Dendritic cell treated with granulocyte-macrophage colony-stimulating factor and Interleukin-4, amounts not matched to agents 40 ng/mL and 50 ng/mL, for 4 days (primary cell): Measurements from ENCODE around the gene PAN3.
A peak's percentile ranks its signal among the peaks of the same experiment; 100 is the strongest.

Source experiments
- H3K27ac Mint-ChIP-seq: one replicate; pipeline ENCODE4 v1.8.0; 2022; ENCODE audit warnings: mild to moderate bottlenecking, mixed read lengths
- H3K27me3 Mint-ChIP-seq: one replicate; pipeline ENCODE4 v1.8.0; 2022; ENCODE audit warnings: mild to moderate bottlenecking, mixed read lengths
- H3K36me3 Mint-ChIP-seq: one replicate; pipeline ENCODE4 v1.8.0; 2022; ENCODE audit warnings: low read depth, mixed read lengths
- H3K4me1 Mint-ChIP-seq: one replicate; pipeline ENCODE4 v1.8.0; 2022; ENCODE audit warnings: low read depth, mixed read lengths
- H3K4me3 Mint-ChIP-seq: one replicate; pipeline ENCODE4 v1.8.0; 2022; ENCODE audit warnings: mild to moderate bottlenecking, moderate library complexity, mixed read lengths
- H3K9me3 Mint-ChIP-seq: one replicate; pipeline ENCODE4 v1.8.0; 2022; ENCODE audit warnings: mixed read lengths
- intact Hi-C: fragments of 100-400 bp; cut with micrococcal nuclease; formaldehyde crosslinking; loops from one replicate; pipeline ENCODE4 v1.15.0; 2022

Gene PAN3

DNA sequence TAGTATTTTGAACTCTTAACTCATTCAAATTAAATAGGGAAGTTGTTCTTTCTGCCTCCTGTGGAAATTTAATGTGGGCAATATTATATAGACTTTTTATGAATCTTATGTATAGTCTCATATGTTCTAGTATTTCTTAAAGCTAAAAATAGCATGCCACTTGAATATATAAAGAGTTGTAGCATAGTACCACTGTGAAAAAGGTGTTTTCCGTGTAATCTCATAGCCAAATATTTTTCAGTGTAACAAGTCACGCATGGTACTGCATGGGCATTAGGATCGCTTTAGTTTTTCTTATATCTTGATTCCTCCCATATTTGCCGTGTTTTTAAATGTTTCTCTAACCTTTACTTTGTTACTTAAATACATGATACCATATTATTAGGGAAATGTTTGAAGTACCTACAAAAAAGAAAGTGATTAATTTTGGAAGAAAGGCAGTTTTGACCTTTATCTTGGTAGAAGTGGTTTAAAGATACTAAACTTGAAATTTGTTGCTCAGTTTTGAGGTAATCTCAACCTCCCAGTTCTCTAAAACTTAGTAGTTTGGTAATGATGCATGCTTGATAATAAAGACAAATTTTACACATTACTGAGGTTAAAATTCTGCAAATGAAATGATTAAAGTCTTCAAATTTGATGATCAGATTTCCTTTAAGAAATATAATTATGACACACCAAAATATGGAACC is 81.2 kb downstream of the PAN3 start:
- no peak overlapping the region for H3K27ac Mint-ChIP-seq
- no peaks in the 10 kb centered on the region for H3K27me3 Mint-ChIP-seq
- intact Hi-C loops, result no loop called here
- no peaks in the 10 kb centered on the region for H3K4me1 Mint-ChIP-seq
- no peaks in the 10 kb centered on the region for H3K9me3 Mint-ChIP-seq
- H3K36me3 Mint-ChIP-seq, result peaks cover 30% of the 10 kb centered on the region
- H3K4me3 Mint-ChIP-seq, result no peak overlapping the region

DNA sequence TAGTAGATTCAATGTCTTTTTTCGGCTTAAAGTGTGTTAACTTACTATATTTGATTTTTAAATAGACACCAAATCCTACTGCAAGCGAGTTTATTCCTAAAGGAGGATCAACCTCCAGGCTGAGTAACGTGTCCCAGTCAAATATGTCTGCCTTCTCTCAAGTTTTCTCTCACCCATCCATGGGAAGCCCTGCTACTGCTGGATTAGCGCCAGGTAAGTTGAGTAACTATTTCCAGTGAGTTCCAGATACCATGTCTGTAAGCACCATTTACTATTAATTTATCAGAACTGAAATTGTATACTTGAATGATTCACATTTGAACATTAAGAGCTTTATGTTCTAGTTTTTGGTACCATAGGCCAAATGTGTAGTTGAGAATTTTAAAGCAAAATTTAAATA is 81.8 kb downstream of the PAN3 start:
- Mint-ChIP-seq H3K4me3 (no peak overlapping the region), H3K27ac (no peak overlapping the region), H3K9me3 (no peaks in the 10 kb centered on the region), H3K27me3 (no peaks in the 10 kb centered on the region), H3K4me1 (no peaks in the 10 kb centered on the region), H3K36me3 (peaks cover 30% of the 10 kb centered on the region)
- intact Hi-C loops, result no loop called here

GRCh38 chr13:28229522-28230411 is 91.4 kb downstream of the PAN3 start:
- intact Hi-C loops, result no loop called here
- no peak overlapping the region for H3K27ac Mint-ChIP-seq
- no peaks in the 10 kb centered on the region for H3K27me3 Mint-ChIP-seq
- H3K4me3 Mint-ChIP-seq, result no peak overlapping the region
- H3K4me1 Mint-ChIP-seq, result peaks cover under 1% of the 10 kb centered on the region
- H3K36me3 Mint-ChIP-seq, result peaks cover 47% of the 10 kb centered on the region
- no peaks in the 10 kb centered on the region for H3K9me3 Mint-ChIP-seq

DNA sequence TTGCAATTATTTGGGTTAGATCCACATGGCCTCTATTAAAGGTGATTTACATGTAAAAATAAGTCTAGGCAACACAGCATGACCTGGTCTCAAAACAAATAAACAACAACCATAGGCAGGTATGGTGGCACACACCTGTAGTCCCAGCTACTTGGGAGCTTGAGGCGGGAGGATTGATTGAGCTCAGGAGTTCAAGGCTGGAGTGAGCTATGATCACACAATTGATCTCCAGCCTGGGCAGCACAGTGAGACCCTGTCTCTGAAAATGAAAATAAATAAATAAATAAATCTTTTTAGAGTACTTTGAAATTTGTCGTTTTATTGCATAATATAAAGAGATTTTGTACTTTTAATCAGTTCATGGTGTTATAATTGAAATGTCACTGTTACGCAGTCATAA is 93.3 kb downstream of the PAN3 start:
- no peaks in the 10 kb centered on the region for H3K27me3 Mint-ChIP-seq
- H3K9me3 Mint-ChIP-seq, result no peaks in the 10 kb centered on the region
- no peak overlapping the region for H3K27ac Mint-ChIP-seq
- peaks cover 6% of the 10 kb centered on the region for H3K4me1 Mint-ChIP-seq
- intact Hi-C loops, result no loop called here
- no peak overlapping the region for H3K4me3 Mint-ChIP-seq
- H3K36me3 Mint-ChIP-seq, result peaks cover 58% of the 10 kb centered on the region

GRCh38 chr13:28237944-28238343 is 99.6 kb downstream of the PAN3 start:
- Mint-ChIP-seq H3K36me3 (peaks cover 67% of the 10 kb centered on the region), H3K9me3 (no peaks in the 10 kb centered on the region), H3K4me1 (peaks cover 6% of the 10 kb centered on the region), H3K4me3 (no peak overlapping the region), H3K27ac (no peak overlapping the region), H3K27me3 (no peaks in the 10 kb centered on the region)
- intact Hi-C loops, result no loop called here

- intact Hi-C loops, result no loop called here
- Mint-ChIP-seq H3K27me3 (no peaks in the 10 kb centered on the region), H3K9me3 (no peaks in the 10 kb centered on the region), H3K4me1 (peaks cover 6% of the 10 kb centered on the region), H3K4me3 (no peak overlapping the region), H3K27ac (no peak overlapping the region), H3K36me3 (peaks cover 65% of the 10 kb centered on the region)
Measured at GRCh38 chr13:28239374-28239773, 101.0 kb downstream of the PAN3 start.

- intact Hi-C loops, result no loop called here
- Mint-ChIP-seq H3K27me3 (no peaks in the 10 kb centered on the region), H3K4me1 (peaks cover 32% of the 10 kb centered on the region), H3K36me3 (peaks cover 73% of the 10 kb centered on the region), H3K9me3 (no peaks in the 10 kb centered on the region), H3K4me3 (no peak overlapping the region), H3K27ac (no peak overlapping the region)
Measured at GRCh38 chr13:28245465-28245864, 107.1 kb downstream of the PAN3 start.

- Mint-ChIP-seq H3K27ac (no peak overlapping the region), H3K36me3 (peaks cover 70% of the 10 kb centered on the region), H3K9me3 (no peaks in the 10 kb centered on the region), H3K4me3 (no peak overlapping the region), H3K27me3 (no peaks in the 10 kb centered on the region), H3K4me1 (peaks cover 44% of the 10 kb centered on the region)
- intact Hi-C loops, result no loop called here
Measured at GRCh38 chr13:28246891-28247290, 108.5 kb downstream of the PAN3 start.

- intact Hi-C loops, result no loop called here
- H3K27ac Mint-ChIP-seq, result peak overlapping the region; percentile 60
- no peaks in the 10 kb centered on the region for H3K27me3 Mint-ChIP-seq
- H3K9me3 Mint-ChIP-seq, result no peaks in the 10 kb centered on the region
- H3K4me3 Mint-ChIP-seq, result no peak overlapping the region
- peaks cover 61% of the 10 kb centered on the region for H3K36me3 Mint-ChIP-seq
- H3K4me1 Mint-ChIP-seq, result peaks cover 45% of the 10 kb centered on the region
Measured at GRCh38 chr13:28248080-28248479, 109.7 kb downstream of the PAN3 start.

GRCh38 chr13:28250542-28250941 is 112.2 kb downstream of the PAN3 start:
- intact Hi-C loops, result no loop called here
- Mint-ChIP-seq H3K4me1 (peaks cover 45% of the 10 kb centered on the region), H3K27me3 (no peaks in the 10 kb centered on the region), H3K9me3 (no peaks in the 10 kb centered on the region), H3K4me3 (no peak overlapping the region), H3K36me3 (peaks cover 57% of the 10 kb centered on the region), H3K27ac (no peak overlapping the region)

- intact Hi-C loops, result no loop called here
- H3K36me3 Mint-ChIP-seq, result peaks cover 57% of the 10 kb centered on the region
- no peaks in the 10 kb centered on the region for H3K9me3 Mint-ChIP-seq
- H3K4me1 Mint-ChIP-seq, result peaks cover 47% of the 10 kb centered on the region
- H3K4me3 Mint-ChIP-seq, result peak overlapping the region; percentile 44
- no peaks in the 10 kb centered on the region for H3K27me3 Mint-ChIP-seq
- peak overlapping the region; percentile 78 for H3K27ac Mint-ChIP-seq
Measured at GRCh38 chr13:28251466-28251865, 113.1 kb downstream of the PAN3 start.

GRCh38 chr13:28252547-28252946 is 114.2 kb downstream of the PAN3 start:
- peaks cover 57% of the 10 kb centered on the region for H3K36me3 Mint-ChIP-seq
- no peak overlapping the region for H3K4me3 Mint-ChIP-seq
- no peaks in the 10 kb centered on the region for H3K9me3 Mint-ChIP-seq
- intact Hi-C loops, result no loop called here
- no peaks in the 10 kb centered on the region for H3K27me3 Mint-ChIP-seq
- H3K27ac Mint-ChIP-seq, result no peak overlapping the region
- H3K4me1 Mint-ChIP-seq, result peaks cover 43% of the 10 kb centered on the region

DNA sequence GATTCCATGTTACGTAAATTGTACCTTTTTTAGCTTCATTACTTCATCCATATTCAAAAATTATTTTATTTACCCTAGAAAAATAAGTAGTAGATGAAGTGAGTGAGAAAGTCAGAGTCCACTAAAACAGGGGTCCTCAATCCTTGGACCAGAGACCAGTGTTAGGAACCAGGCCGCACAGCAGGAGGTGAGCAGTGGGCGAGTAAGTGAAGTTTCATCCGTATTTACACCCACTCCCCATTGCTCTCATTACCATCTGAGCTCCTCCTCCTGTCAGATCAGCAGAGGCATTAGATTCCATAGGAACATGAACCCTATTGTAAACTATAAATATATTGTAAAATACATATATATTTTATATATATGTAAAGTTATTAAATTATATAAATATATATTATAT is 119.0 kb downstream of the PAN3 start:
- H3K27me3 Mint-ChIP-seq, result no peaks in the 10 kb centered on the region
- intact Hi-C loops, result no loop called here
- H3K36me3 Mint-ChIP-seq, result peaks cover 65% of the 10 kb centered on the region
- peaks cover 22% of the 10 kb centered on the region for H3K4me1 Mint-ChIP-seq
- H3K9me3 Mint-ChIP-seq, result no peaks in the 10 kb centered on the region
- no peak overlapping the region for H3K27ac Mint-ChIP-seq
- H3K4me3 Mint-ChIP-seq, result no peak overlapping the region

GRCh38 chr13:28258417-28258816 is 120.1 kb downstream of the PAN3 start:
- H3K27me3 Mint-ChIP-seq, result no peaks in the 10 kb centered on the region
- H3K4me1 Mint-ChIP-seq, result peaks cover 22% of the 10 kb centered on the region
- H3K4me3 Mint-ChIP-seq, result no peak overlapping the region
- H3K27ac Mint-ChIP-seq, result no peak overlapping the region
- H3K36me3 Mint-ChIP-seq, result peaks cover 73% of the 10 kb centered on the region
- H3K9me3 Mint-ChIP-seq, result no peaks in the 10 kb centered on the region
- intact Hi-C loops, result no loop called here
